Testis (tissue), 2 donors: ENCODE data around the gene SHC1.

Experiments
- POLR2A ChIP-seq: fragments of 450-650 bp; IDR thresholded peaks from one replicate; pipeline ENCODE4 v1.6.1; 2017; ENCODE audit warnings: antibody characterized with exemption, mild to moderate bottlenecking, moderate library complexity
- TF ChIP-seq, protein P1 (sequence below), 3 experiments: fragments of 450-650 bp in 2 of 3; fragments of 200-600 bp in 1 of 3; sonication (generic) in 1 of 3; IDR thresholded peaks; one replicate each; pipeline ENCODE4 v1.5.1; 2016 to 2019; ENCODE audit warnings: antibody characterized with exemption in 3 of 3, mild to moderate bottlenecking in 2 of 3, moderate library complexity in 1 of 3

DNA sequence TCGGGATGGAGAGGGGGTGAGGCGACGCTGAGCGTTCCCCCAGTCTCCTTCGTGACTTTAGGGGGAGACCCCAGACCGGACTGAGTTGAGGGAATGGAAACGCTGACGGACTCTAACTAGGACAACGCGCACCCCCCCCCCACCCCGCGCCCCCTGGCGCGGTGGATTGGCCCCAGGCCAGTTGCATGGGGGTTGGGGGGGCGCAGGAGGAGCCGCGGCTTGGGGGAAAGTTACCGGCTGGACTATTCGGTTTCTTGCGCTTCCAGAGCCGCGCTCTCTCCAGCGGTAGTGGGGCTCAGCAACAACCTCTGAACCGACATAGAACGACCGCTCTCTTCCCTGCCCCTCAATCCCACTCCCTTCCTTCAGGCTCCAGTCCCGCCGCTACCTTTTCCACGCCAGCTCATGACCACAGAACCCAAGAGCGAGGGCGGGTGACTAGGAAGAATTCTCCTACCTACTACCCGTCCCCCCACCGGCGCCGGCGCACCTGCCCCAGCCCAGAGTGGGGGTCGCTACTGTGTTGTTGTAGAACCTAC, 32.7 kb upstream of the SHC1 start:
- TF ChIP-seq, protein P1, sequence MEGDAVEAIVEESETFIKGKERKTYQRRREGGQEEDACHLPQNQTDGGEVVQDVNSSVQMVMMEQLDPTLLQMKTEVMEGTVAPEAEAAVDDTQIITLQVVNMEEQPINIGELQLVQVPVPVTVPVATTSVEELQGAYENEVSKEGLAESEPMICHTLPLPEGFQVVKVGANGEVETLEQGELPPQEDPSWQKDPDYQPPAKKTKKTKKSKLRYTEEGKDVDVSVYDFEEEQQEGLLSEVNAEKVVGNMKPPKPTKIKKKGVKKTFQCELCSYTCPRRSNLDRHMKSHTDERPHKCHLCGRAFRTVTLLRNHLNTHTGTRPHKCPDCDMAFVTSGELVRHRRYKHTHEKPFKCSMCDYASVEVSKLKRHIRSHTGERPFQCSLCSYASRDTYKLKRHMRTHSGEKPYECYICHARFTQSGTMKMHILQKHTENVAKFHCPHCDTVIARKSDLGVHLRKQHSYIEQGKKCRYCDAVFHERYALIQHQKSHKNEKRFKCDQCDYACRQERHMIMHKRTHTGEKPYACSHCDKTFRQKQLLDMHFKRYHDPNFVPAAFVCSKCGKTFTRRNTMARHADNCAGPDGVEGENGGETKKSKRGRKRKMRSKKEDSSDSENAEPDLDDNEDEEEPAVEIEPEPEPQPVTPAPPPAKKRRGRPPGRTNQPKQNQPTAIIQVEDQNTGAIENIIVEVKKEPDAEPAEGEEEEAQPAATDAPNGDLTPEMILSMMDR (IDR thresholded peaks at IDR 0.05) = no peak
- no peak for TF ChIP-seq POLR2A
